HG03159 (cell line): ENCODE results near the gene SYT5.
"Not testable (repeated sequence)": the region's sequence is repeated elsewhere in the genome, so short reads cannot be mapped to it uniquely, and the experiment has no call there.

ENCODE experiments used
- ATAC-seq: cut with Tn5 transposase; IDR thresholded peaks from one replicate; pipeline ENCODE4 v1.9.1; 2021; ENCODE audit warnings: mild to moderate bottlenecking, moderate library complexity; ENCODE audit not compliant: unreplicated experiment

SYT5 gene

GRCh38 chr19:55172318-55172717 is 7.8 kb downstream of the SYT5 start:
- ATAC-seq = not testable (repeated sequence)

GRCh38 chr19:55171440-55171839 is 8.6 kb downstream of the SYT5 start:
- ATAC-seq = no peak

- ATAC-seq = no peak
These were observed 11.0 kb downstream of the SYT5 start for GRCh38 chr19:55169136-55169535.

- peak; percentile 82 for ATAC-seq
These were observed 13.4 kb downstream of the SYT5 start, which contains the start of gene DNAAF3 for GRCh38 chr19:55166530-55167268. Gene DNAAF3, minus strand, starts transcription at chr19:55166613. Its CDS starts 200 bp downstream, at chr19:55166413.

GRCh38 chr19:55165952-55166529 is 14.0 kb downstream of the SYT5 start:
- ATAC-seq = peak; percentile 10

- ATAC-seq = no peak
These were observed 18.3 kb downstream of the SYT5 start for GRCh38 chr19:55161571-55162322.

- ATAC-seq = no peak
These were observed 19.1 kb downstream of the SYT5 start for GRCh38 chr19:55160986-55161365.

GRCh38 chr19:55160128-55160985 is 19.7 kb downstream of the SYT5 start:
- peak; percentile 86 for ATAC-seq

- no peak for ATAC-seq
These were observed 21.0 kb downstream of the SYT5 start for GRCh38 chr19:55158848-55159749.

- no peak for ATAC-seq
These were observed 21.7 kb downstream of the SYT5 start for GRCh38 chr19:55158423-55158822.

- no peak for ATAC-seq
These were observed 22.8 kb downstream of the SYT5 start, which contains the start of gene TNNI3 for GRCh38 chr19:55157064-55157908. Gene TNNI3, minus strand, starts transcription at chr19:55157732. Its CDS starts 143 bp downstream, at chr19:55157589.

GRCh38 chr19:55156202-55157063 is 23.7 kb downstream of the SYT5 start:
- no peak for ATAC-seq

GRCh38 chr19:55155784-55156183 is 24.3 kb downstream of the SYT5 start:
- ATAC-seq = not testable (repeated sequence)

GRCh38 chr19:55153652-55154264 is 26.3 kb downstream of the SYT5 start:
- ATAC-seq = no peak

GRCh38 chr19:55152017-55152416 is 28.1 kb downstream of the SYT5 start:
- ATAC-seq = no peak

- no peak for ATAC-seq
These were observed 30.7 kb downstream of the SYT5 start, which contains the start of gene TNNT1 for GRCh38 chr19:55149078-55150003. Gene TNNT1, minus strand, starts transcription at chr19:55149206. Its CDS starts 2,049 bp downstream, at chr19:55147157.
